Measurements from ENCODE around the gene ANXA6.
A peak's percentile ranks its signal among the peaks of the same experiment; 100 is the strongest.
"Not testable (repeated sequence)": the region's sequence is repeated elsewhere in the genome, so short reads cannot be mapped to it uniquely, and the experiment has no call there.

The ANXA6 gene

DNA sequence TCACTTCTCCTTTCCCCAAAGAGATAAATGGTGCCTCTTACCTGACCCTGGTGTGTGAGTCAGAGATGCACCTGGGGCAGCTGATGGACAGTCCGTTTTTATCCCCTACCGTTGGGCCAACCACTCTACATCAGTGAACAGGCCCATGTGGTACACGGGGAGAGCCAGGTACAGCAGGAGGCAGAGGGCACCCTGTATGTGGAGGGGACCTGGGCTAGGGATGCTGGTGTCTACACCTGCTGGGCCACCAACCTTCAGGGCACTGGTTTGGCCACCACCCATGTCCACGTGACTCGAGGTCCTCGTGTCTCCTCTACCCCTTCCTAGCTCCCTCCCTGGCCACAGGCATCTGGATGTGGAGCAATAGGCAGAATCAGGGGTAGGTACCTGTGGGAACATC, 22.7 kb upstream of the ANXA6 start:
- no peak for DNase-seq

- DNase-seq, result no peak
These were observed 21.9 kb upstream of the ANXA6 start for GRCh38 chr5:151179489-151179840.

GRCh38 chr5:151178777-151179488, 21.4 kb upstream of the ANXA6 start:
- DNase-seq, result no peak

DNA sequence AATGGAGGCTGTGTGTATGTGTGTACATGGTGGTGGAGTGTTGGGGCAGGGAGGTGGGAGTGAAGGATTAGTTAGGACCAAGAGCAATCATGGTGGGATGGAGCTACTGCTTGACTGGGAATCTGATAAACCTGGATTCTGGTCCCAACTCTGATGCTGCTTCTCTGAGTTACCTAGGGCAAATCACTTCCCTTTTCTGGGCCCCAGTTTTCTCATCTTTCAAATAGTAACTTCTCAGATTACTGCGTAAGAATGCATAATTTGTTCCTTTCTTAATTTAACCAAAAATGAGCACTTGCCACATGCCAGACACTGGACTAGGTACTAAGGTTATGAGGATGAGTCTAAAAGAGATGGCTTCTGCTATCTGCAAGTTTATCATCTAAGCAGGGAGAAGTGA, 20.8 kb upstream of the ANXA6 start:
- DNase-seq, result no peak

- DNase-seq, result not testable (repeated sequence)
These were observed 18.7 kb upstream of the ANXA6 start for GRCh38 chr5:151176268-151176667.

GRCh38 chr5:151174612-151175101, 17.1 kb upstream of the ANXA6 start:
- DNase-seq, result no peak

DNA sequence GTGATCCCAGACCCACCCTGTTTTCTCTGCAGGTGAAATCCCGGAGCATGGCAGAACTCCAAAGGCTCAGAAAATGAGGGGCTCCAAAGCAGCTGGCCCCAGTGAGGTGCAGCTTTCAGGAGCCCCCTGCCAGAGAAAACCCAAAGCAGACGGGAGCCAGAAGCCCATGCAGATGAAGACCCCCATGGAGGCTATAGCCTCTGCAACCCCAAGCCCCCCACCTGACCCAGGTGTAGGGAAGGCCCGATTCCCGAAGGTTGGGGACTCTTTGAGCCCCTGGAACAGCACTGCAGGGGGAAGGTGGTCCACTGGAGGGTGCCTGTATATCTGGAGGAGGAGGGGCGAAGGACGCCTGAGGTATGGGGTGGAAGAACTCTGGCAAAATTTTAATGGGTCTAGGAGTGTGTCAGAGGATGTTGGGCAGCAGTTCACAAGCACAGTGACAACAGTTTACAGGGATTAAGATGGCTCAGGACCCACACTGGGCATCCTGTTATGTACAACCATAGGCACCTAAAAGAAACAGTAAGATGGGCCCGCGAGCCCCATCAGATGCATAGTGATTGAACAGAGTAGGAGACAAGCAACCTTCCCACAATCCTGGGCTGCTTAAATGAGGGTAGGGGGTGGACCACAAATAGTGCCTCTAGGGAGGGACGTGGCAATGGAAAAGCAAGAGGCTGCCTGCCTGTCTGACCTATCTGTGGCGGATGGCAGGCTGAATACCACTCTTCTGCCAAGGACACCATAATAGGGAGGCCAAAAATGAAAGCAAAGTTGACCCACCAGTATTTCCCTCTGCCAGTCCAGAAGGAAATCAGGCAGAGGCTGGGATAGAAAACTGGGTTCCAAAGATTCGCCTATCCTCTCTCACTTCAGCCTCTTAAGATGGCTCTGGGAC, 16.4 kb upstream of the ANXA6 start:
- no peak for DNase-seq

DNA sequence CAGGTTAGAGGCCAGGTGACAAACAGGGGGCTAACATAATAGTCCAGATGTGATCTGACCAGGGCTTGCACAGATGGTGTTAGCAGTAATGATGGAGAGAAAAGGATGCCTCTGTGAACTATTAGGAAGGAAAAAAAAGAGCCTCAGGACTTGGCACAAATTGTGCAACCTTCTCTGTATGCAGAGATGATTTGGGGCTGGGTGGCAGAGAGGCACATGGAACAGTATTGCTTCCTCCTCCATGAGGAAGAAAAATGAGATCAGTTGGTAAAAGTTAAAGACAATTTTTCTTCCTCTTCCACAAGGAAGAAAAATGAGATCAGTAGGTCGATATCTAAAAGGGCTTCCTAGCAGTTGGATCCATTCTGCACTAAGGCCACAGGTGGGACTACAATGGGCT, 13.9 kb upstream of the ANXA6 start:
- DNase-seq, result no peak

- no peak for DNase-seq
These were observed 11.2 kb upstream of the ANXA6 start for GRCh38 chr5:151168602-151169344.

DNA sequence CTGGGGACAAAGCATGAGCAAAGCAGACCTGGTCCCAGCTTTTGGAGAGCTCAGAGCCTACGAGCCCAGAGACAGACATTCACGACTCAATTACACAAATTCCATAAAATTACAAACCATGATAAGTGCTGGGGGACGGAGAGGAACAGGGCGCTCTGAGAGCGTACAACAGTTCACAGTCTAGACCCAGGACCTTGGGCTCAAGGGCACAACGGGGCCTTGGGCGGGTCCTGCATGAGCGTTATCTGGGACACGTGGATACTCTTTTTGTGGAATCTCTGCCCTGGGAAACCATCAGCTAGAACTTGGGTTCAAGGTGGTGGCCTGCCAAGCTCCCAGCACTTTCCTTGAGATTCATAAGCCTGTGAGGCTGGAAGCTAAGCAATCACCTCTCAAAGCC, 9.4 kb upstream of the ANXA6 start:
- DNase-seq, result no peak

GRCh38 chr5:151164687-151165392, 7.3 kb upstream of the ANXA6 start:
- peak; percentile 37 to 78 (median 65) for DNase-seq

DNA sequence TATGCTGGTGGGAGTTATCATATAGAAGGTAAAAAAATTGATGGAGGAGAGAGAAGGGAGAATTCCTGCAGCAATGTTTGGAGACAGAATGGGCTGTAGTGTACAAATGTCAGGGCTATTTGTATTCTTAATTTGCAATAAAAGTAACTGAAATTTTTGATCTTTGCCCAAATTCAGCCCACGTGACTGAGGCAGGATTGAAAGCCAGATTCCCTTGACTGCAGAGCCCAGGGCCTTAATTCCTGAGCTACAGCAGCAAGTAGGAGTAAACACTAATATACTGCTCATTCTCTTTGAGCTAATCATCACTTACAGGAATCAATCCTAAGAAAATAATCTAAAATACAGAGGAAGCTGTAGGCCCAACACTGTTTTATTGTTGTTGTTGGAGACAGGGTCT, 5.2 kb upstream of the ANXA6 start:
- DNase-seq, result no peak

GRCh38 chr5:151159649-151160373, 2.2 kb upstream of the ANXA6 start:
- DNase-seq, result no peak

- no peak for DNase-seq
These were observed 695 bp upstream of the ANXA6 start for GRCh38 chr5:151158287-151158661.

- peak in 3 of 5 donors; percentile 17 to 54 (median 23) for DNase-seq
These were observed 815 bp downstream of the ANXA6 start for GRCh38 chr5:151156507-151157420.

DNA sequence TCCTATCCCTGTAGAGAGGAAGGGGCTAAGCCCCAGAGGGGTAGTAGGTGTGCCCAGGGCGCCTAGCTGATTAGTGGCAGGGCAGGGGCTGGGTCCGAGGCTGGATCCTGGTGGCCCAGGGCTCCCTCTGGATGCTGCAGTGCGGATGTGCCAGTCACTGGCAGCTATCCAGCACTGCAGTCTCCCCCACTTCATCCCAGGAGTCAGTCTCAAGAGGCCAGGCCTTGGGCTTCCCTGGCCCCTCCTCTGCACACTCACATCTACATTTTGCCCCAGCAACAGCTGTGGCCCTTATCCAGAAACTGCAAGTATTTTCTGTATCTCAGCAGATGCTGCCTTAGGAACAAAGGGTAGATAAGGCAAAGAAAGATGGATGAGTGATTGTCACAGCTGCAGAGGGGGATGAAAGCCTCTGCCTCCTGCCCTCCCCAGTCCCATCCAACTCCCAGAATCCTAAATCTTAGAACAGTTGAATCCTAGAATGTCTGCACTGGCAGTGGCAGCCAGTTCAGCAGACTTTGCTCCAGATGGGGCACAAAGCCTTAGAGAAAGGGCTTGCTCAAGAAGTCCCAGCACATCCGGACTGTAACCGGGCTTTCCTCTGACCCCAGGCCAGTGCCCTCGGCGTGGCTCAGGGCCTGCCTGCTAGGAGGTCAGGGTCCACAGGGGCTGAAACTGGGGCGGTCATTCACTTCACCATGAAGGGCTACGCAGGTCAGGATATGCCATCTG, 1.6 kb downstream of the ANXA6 start:
- DNase-seq, result peak in 1 of 5 donors; percentile 58

DNA sequence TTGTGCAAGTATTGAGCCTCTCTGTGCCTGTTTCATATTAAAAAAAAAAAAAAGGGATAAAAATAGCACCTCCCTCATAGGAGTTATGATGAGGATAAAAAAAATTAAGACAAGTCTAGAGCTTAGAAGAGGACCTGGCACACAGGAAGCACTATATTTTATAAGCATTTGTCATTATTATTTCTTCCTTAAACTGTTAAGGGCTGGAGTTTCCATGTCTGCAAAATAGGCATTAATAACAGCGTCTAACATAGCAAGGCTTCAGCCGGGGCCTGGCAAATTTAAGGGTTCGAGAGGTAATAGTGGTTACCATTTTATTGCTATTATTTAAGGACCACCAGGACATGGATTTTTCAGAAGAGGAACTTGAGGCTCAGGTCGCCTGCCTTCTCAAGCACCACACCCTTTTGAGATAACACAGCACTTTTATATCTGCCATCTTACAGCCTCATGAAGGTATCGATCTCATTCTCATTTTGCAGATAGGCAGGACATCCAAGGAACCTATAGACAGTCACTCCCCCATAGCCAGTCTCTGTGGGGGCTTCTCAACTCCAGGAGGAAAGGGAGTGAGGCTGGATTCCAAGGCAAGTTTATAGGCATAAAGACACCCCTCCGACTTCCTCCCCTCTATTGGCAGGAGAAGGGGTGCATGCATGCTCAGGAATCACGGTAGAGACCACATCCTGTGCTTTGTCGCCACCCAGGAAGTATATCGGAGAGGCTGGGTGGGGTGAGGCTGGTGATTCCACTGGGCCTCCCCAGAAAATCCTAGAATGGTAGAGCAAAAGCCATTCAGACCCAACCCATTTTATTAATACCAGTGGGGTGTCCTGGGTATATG, 2.4 kb downstream of the ANXA6 start:
- peak; percentile 23 to 78 (median 48) for DNase-seq

DNA sequence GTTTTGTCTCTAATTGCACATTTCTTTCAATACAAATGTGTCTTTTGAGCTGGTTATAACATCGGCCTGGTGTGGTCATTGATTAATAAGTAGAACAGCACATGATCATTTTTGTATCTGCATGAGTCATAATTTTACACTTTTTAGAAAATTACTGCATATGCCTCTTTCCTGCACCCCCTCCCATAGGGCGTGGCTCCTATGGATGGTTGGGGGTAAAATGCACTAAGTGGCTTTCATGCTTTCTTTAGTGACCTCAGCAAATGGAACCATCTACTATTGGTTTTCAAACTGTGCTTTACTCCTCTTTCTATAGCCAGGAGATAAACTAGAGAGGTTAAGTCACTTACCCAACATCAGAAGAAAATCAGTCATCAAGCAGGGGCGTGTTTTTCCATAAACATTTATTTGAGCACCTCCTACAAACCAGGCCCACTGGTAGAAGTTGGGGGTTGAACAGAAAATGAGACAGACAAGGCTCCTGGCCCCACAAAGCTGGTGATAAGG, 3.8 kb downstream of the ANXA6 start:
- peak in 1 of 5 donors; percentile 66 for DNase-seq

GRCh38 chr5:151153300-151153699, 4.3 kb downstream of the ANXA6 start:
- DNase-seq, result peak in 1 of 5 donors; percentile 25
